H1 (cell line): ENCODE data around the gene BTBD9. TPM values are rescaled to one million over a fixed set of nuclear protein-coding genes. Genes with fewer than 3 reads are reported as not detected.

Experiments
- CTCF ChIA-PET: fragments of 300-600 bp; sonication (Branson Sonifier 250); formaldehyde crosslinking; loops from one replicate; lab custom pipeline; 2021; ENCODE audit not compliant: partially characterized antibody; lab: Charles Lee
- POLR2A ChIA-PET: fragments of 300-600 bp; sonication (Branson Sonifier 250); formaldehyde crosslinking; loops from one replicate; lab custom pipeline; 2021; ENCODE audit warnings: inconsistent platforms; ENCODE audit not compliant: partially characterized antibody; lab: Charles Lee
- DNase-seq, 2 experiments: peaks; one replicate each; pipeline versions ENCODE4 v3.0.0 to v3.0.0-alpha.2; 2010 to 2022; ENCODE audit warnings: low spot score in 2 of 2, low read depth in 1 of 2, mixed read lengths in 1 of 2
- FAIRE-seq: peaks from 2 replicates; lab custom pipeline; 2011; peaks lifted over from hg19 to GRCh38; lab: Jason Lieb, UNC
- H2AFZ ChIP-seq: 2 replicates; pipeline ENCODE4 v1.8.1; 2012; ENCODE audit warnings: low read length, inconsistent platforms
- H2AK5ac ChIP-seq: 2 replicates; pipeline ENCODE4 v1.6.1; 2013; ENCODE audit warnings: low read depth, low read length
- H2BK120ac ChIP-seq: replicated peaks from 2 replicates; pipeline ENCODE3; 2013; ENCODE audit warnings: low read depth, low read length, inconsistent platforms
- H2BK12ac ChIP-seq: 2 replicates; pipeline ENCODE4 v1.6.1; 2013; ENCODE audit warnings: low read depth, low read length
- H2BK15ac ChIP-seq: 2 replicates; pipeline ENCODE4 v1.6.1; 2013; ENCODE audit warnings: low read length
- H2BK20ac ChIP-seq: 2 replicates; pipeline ENCODE4 v1.6.1; 2013; ENCODE audit warnings: low read length
- H2BK5ac ChIP-seq: 2 replicates; pipeline ENCODE4 v1.6.1; 2013; ENCODE audit warnings: low read depth, low read length
- H3K14ac ChIP-seq: 2 replicates; pipeline ENCODE4 v1.6.1; 2013; ENCODE audit warnings: inconsistent platforms; ENCODE audit not compliant: insufficient read length
- H3K18ac ChIP-seq: 2 replicates; pipeline ENCODE4 v1.6.1; 2013; ENCODE audit warnings: low read length; ENCODE audit errors: extremely low read depth
- H3K23ac ChIP-seq: 2 replicates; pipeline ENCODE4 v1.6.1; 2013; ENCODE audit warnings: inconsistent platforms; ENCODE audit not compliant: insufficient read length
- H3K23me2 ChIP-seq: 2 replicates; pipeline ENCODE4 v1.6.1; 2013; ENCODE audit warnings: low read depth, low read length
- H3K27ac ChIP-seq: 2 replicates; pipeline ENCODE4 v1.6.1; 2011; ENCODE audit warnings: low read depth, low read length, inconsistent platforms
- H3K27me3 ChIP-seq, 4 experiments: replicated peaks in 1 of 4; 1 replicate in 1 of 4; 2 replicates in 3 of 4; pipeline versions ENCODE4 v1.6.1 to v1.8.1; 2011 to 2013; ENCODE audit warnings: low read length in 3 of 4, mild to moderate bottlenecking in 3 of 4, inconsistent platforms in 2 of 4, mixed read lengths in 2 of 4, moderate library complexity in 1 of 4; ENCODE audit not compliant: control insufficient read depth in 3 of 4, insufficient read depth in 3 of 4; ENCODE audit errors: extremely low read depth in 1 of 4
- H3K36me3 ChIP-seq, 4 experiments: 2 replicates each; pipeline versions ENCODE4 v1.6.1 to v1.8.1; 2011 to 2013; ENCODE audit warnings: mild to moderate bottlenecking in 4 of 4, low read length in 3 of 4, moderate library complexity in 2 of 4, control low read depth in 1 of 4, inconsistent platforms in 1 of 4; ENCODE audit not compliant: insufficient read depth in 4 of 4, control insufficient read depth in 2 of 4
- H3K4ac ChIP-seq: replicated peaks from 2 replicates; pipeline ENCODE3; 2013; ENCODE audit warnings: low read length, low read depth, mixed read lengths, inconsistent platforms; ENCODE audit not compliant: insufficient read length
- H3K4me1 ChIP-seq, 4 experiments: replicated peaks in 1 of 4; 1 replicate in 1 of 4; 2 replicates in 3 of 4; pipeline versions ENCODE4 v1.6.1 to v1.8.1; 2011 to 2013; ENCODE audit warnings: low read length in 3 of 4, inconsistent platforms in 2 of 4, mixed read lengths in 1 of 4; ENCODE audit not compliant: insufficient read depth in 4 of 4, control insufficient read depth in 3 of 4
- H3K4me2 ChIP-seq, 2 experiments: 2 replicates each; pipeline versions ENCODE4 v1.6.1 to v1.8.1; 2011 to 2013; ENCODE audit warnings: low read depth in 2 of 2, low read length in 2 of 2, control low read depth in 1 of 2, inconsistent platforms in 1 of 2, mild to moderate bottlenecking in 1 of 2; ENCODE audit not compliant: insufficient read depth in 1 of 2
- H3K4me3 ChIP-seq, 4 experiments: fragments of 200-600, 300-600 bp in 1 of 4; sonication (generic), shearing (Covaris generic), sonication (Bioruptor Twin) in 1 of 4; 2 replicates each; pipeline versions ENCODE4 v1.5.1 to v1.8.1; 2011 to 2016; ENCODE audit warnings: low read length in 4 of 4, low read depth in 3 of 4, control low read depth in 2 of 4, inconsistent platforms in 2 of 4, mild to moderate bottlenecking in 2 of 4, mixed read lengths in 1 of 4, moderate library complexity in 1 of 4; ENCODE audit not compliant: insufficient read depth in 2 of 4; ENCODE audit errors: extremely low read depth in 1 of 4
- H3K56ac ChIP-seq: replicated peaks from 2 replicates; pipeline ENCODE3; 2013; ENCODE audit warnings: low read depth, mild to moderate bottlenecking, mixed read lengths, low read length, inconsistent platforms; ENCODE audit not compliant: insufficient read length
- H3K79me1 ChIP-seq: 2 replicates; pipeline ENCODE4 v1.6.1; 2013; ENCODE audit warnings: low read depth, low read length, control low read depth
- H3K79me2 ChIP-seq, 2 experiments: 2 replicates each; pipeline versions ENCODE4 v1.6.1 to v1.8.1; 2012 to 2013; ENCODE audit warnings: low read length in 2 of 2, mild to moderate bottlenecking in 2 of 2, inconsistent platforms in 1 of 2; ENCODE audit not compliant: insufficient read depth in 2 of 2, control insufficient read depth in 1 of 2
- H3K9ac ChIP-seq, 4 experiments: replicated peaks in 1 of 4; 1 replicate in 1 of 4; 2 replicates in 3 of 4; pipeline versions ENCODE4 v1.6.1 to v1.8.1; 2011 to 2013; ENCODE audit warnings: low read depth in 3 of 4, low read length in 3 of 4, control low read depth in 2 of 4, mild to moderate bottlenecking in 2 of 4, moderate library complexity in 2 of 4, inconsistent platforms in 1 of 4; ENCODE audit errors: extremely low read depth in 1 of 4
- H3K9me3 ChIP-seq, 2 experiments: 2 replicates each; pipeline versions ENCODE4 v1.6.1 to v1.8.1; 2012 to 2013; ENCODE audit warnings: mild to moderate bottlenecking in 2 of 2, moderate library complexity in 2 of 2, control low read depth in 1 of 2, inconsistent platforms in 1 of 2, low read depth in 1 of 2, low read length in 1 of 2, mixed read lengths in 1 of 2; ENCODE audit not compliant: insufficient read depth in 2 of 2
- H4K20me1 ChIP-seq, 2 experiments: replicated peaks in 1 of 2; 2 replicates each; pipeline versions ENCODE3 to v1.8.1; 2011 to 2013; ENCODE audit warnings: inconsistent platforms in 2 of 2, low read length in 2 of 2, mild to moderate bottlenecking in 1 of 2; ENCODE audit not compliant: insufficient read depth in 2 of 2, control insufficient read depth in 1 of 2
- H4K5ac ChIP-seq: 2 replicates; pipeline ENCODE4 v1.6.1; 2013; ENCODE audit warnings: low read length, low read depth, mixed read lengths, inconsistent platforms; ENCODE audit not compliant: insufficient read length
- H4K8ac ChIP-seq: 2 replicates; pipeline ENCODE4 v1.8.0; 2013; ENCODE audit warnings: mild to moderate bottlenecking, moderate library complexity, low read length, inconsistent platforms; ENCODE audit not compliant: insufficient read depth; ENCODE audit errors: extremely low read depth
- H4K91ac ChIP-seq: replicated peaks from 2 replicates; pipeline ENCODE3; 2013; ENCODE audit warnings: low read length, mixed read lengths, inconsistent platforms; ENCODE audit not compliant: insufficient read length
- CHD2 ChIP-seq: IDR thresholded peaks from 2 replicates; pipeline ENCODE4 v1.6.1; 2012; ENCODE audit warnings: low read length, improper control_type of control experiment
- CTBP2 ChIP-seq: IDR thresholded peaks from 2 replicates; pipeline ENCODE4 v1.7.0; 2011; ENCODE audit warnings: borderline replicate concordance, mild to moderate bottlenecking, moderate library complexity, mixed read lengths, low read length; ENCODE audit not compliant: insufficient read depth, insufficient read length
- E2F6 ChIP-seq: IDR thresholded peaks from 2 replicates; pipeline ENCODE4 v1.6.1; 2012; ENCODE audit warnings: inconsistent platforms
- HDAC6 ChIP-seq: IDR thresholded peaks from one replicate; pipeline ENCODE4 v1.7.1; 2012; ENCODE audit warnings: low read depth, mild to moderate bottlenecking, inconsistent platforms, low read length, moderate library complexity
- KDM1A ChIP-seq: fragments of 200-600, 300-600 bp; sonication (generic); IDR thresholded peaks from 2 replicates; pipeline ENCODE4 v1.7.1; 2016; ENCODE audit warnings: mild to moderate bottlenecking, low read length, borderline replicate concordance
- KDM5A ChIP-seq: fragments of 200-600 bp; IDR thresholded peaks from 2 replicates; pipeline ENCODE4 v1.7.1; 2012; ENCODE audit warnings: mild to moderate bottlenecking, low read length, inconsistent platforms, mixed read lengths
- MAX ChIP-seq: IDR thresholded peaks from 2 replicates; pipeline ENCODE4 v1.6.1; 2012; ENCODE audit warnings: inconsistent platforms
- PHF8 ChIP-seq: fragments of 200-600 bp; sonication (generic); conservative IDR thresholded peaks from 2 replicates; pipeline ENCODE4 v1.7.1; 2012; ENCODE audit warnings: low read depth, mild to moderate bottlenecking, inconsistent platforms, low read length, moderate library complexity
- POLR2AphosphoS5 ChIP-seq: IDR thresholded peaks from 2 replicates; pipeline ENCODE4 v1.6.1; 2011; ENCODE audit warnings: low read depth, low read length
- SIN3A ChIP-seq, 2 experiments: IDR thresholded peaks in 1 of 2; conservative IDR thresholded peaks in 1 of 2; 2 replicates each; pipeline ENCODE4 v1.6.1; 2011 to 2012; ENCODE audit warnings: low read length in 2 of 2, improper control_type of control experiment in 1 of 2, low read depth in 1 of 2, mild to moderate bottlenecking in 1 of 2
- SRF ChIP-seq: IDR thresholded peaks from 2 replicates; pipeline ENCODE4 v1.6.1; 2011; ENCODE audit warnings: mild to moderate bottlenecking, low read depth, low read length, moderate library complexity
- ZNF274 ChIP-seq: IDR thresholded peaks from 2 replicates; pipeline ENCODE4 v1.7.0; 2012; ENCODE audit warnings: low read length, borderline replicate concordance; ENCODE audit errors: extremely low read depth
- WGBS, 2 experiments: shearing (Covaris generic) in 1 of 2; methylation state at CpG; one replicate each; pipeline versions ENCODE4 v1.1.6 to v1.1.7; 2013 to 2015; ENCODE audit warnings: low lambda C conversion rate in 2 of 2, mixed read lengths in 2 of 2, inconsistent platforms in 1 of 2, low coverage in 1 of 2, missing lambda C conversion rate in 1 of 2; ENCODE audit not compliant: insufficient replicate concordance in 2 of 2, insufficient coverage in 1 of 2, insufficient read length in 1 of 2; ENCODE audit errors: extremely low coverage in 1 of 2, missing lambda C conversion rate in 1 of 2; 5-methylcytosine and 5-hydroxymethylcytosine counted together
- polyA plus RNA-seq, 7 experiments: library from polyadenylated mRNA; depleted of rRNA in 3 of 7; stranded (reverse) in 5 of 7; unstranded in 2 of 7; fragments of >200 nt in 5 of 7; fragments of 200-250 nt in 2 of 7; gene quantifications; 1 replicate in 5 of 7; 2 replicates in 1 of 7; 4 replicates in 1 of 7; pipeline versions ENCODE4 v1.2.1 to v1.2.3, GENCODE V29; 2011 to 2013; ENCODE audit warnings: missing spikeins in 2 of 7, mixed read lengths in 2 of 7
- total RNA-seq: library from RNA; stranded (reverse); fragmentation: NEBNext Ultra II Directional; extraction: Animal tissue kit (Norgen Biotek cat#: 25700); gene quantifications from 2 replicates; pipeline ENCODE4 v1.2.1, GENCODE V29; 2021

Gene BTBD9
- total and polyA plus RNA-seq, 2 of the 8 experiments (the other 6 are each of a cell fraction or from before 2014, with no cell fraction given): 0.92 to 4.1 TPM

GRCh38 chr6:38153798-38154345, 485.9 kb downstream of the BTBD9 start:
- no peak overlapping the region for H3K27ac ChIP-seq
- H3K23me2 ChIP-seq: no peaks in the 10 kb centered on the region
- no peak overlapping the region for H3K9ac ChIP-seq
- H4K20me1 ChIP-seq: no peaks in the 10 kb centered on the region
- H4K5ac ChIP-seq: no peak overlapping the region
- no peak overlapping the region for H2BK120ac ChIP-seq
- H3K27me3 ChIP-seq: no peaks in the 10 kb centered on the region
- ChIA-PET POLR2A (interaction anchor here (1.0 kb wide), 1 partner anchor 10 kb away, joined by 3 read pairs; no protein-coding TSS in a partner anchor), CTCF (interaction anchor here (0.9 to 1.5 kb wide), 2 partner anchors 9 to 424 kb away, joined by 3 to 5 read pairs; no protein-coding TSS in a partner anchor)
- no peak overlapping the region for H4K8ac ChIP-seq
- no peak overlapping the region for H3K4me2 ChIP-seq
- no peak overlapping the region for H3K14ac ChIP-seq
- H2BK5ac ChIP-seq: 0 out of 2 replicates have a peak overlapping the region, but pooled peaks have one; percentile 30
- H3K79me2 ChIP-seq: no peaks in the 10 kb centered on the region
- H3K4me1 ChIP-seq: peaks cover 0 to 8% (median 0%) of the 10 kb centered on the region in 4 experiments; a peak in 3 of 7 replicates
- no peak overlapping the region for H3K4ac ChIP-seq
- H2AFZ ChIP-seq: no peak overlapping the region
- H4K91ac ChIP-seq: no peak overlapping the region
- no peaks in the 10 kb centered on the region for H3K36me3 ChIP-seq
- no peak overlapping the region for H2BK15ac ChIP-seq
- WGBS, 2 experiments: 90% methylated on average over 9 of the region's 16 CpGs; no CpG with 5 or more reads in 1 of the 2 experiments
- H3K4me3 ChIP-seq: no peak overlapping the region
- DNase-seq (no peak), FAIRE-seq (no peak)
- no peak overlapping the region for H2BK20ac ChIP-seq
- H3K79me1 ChIP-seq: no peaks in the 10 kb centered on the region
- no peaks in the 10 kb centered on the region for H3K9me3 ChIP-seq
- no peak overlapping the region for H3K23ac ChIP-seq
- H2AK5ac ChIP-seq: no peak overlapping the region
- H3K56ac ChIP-seq: no peak overlapping the region
- no peak overlapping the region for H2BK12ac ChIP-seq
- H3K18ac ChIP-seq: no peak overlapping the region
- TF ChIP-seq ZNF274 (no peak), SRF (no peak), E2F6 (no peak), PHF8 (no peak), MAX (no peak), SIN3A (conservative IDR thresholded peaks at IDR 0.05 in 1 of 2, IDR thresholded peaks at IDR 0.05 in 1 of 2; ENCODE audit: low read depth in 1 of 2, low read length in 2 of 2) (no peak), KDM5A (no peak), HDAC6 (no peak), POLR2AphosphoS5 (no peak), CTBP2 (no peak), KDM1A (no peak), CHD2 (no peak)
